Peyer's patch (tissue), 4 donors: ENCODE measurements around the gene CDC14B.

Experiments used
- POLR2A ChIP-seq, 2 donors: fragments of 450-650 bp; IDR thresholded peaks; one replicate each; pipeline ENCODE4 v1.5.1; 2017; ENCODE audit warnings: antibody characterized with exemption in 2 of 2, mild to moderate bottlenecking in 2 of 2, moderate library complexity in 2 of 2
- TF ChIP-seq, protein P1 (sequence below), 6 experiments: fragments of 450-650 bp in 4 of 6; fragments of 200-600 bp in 2 of 6; sonication (generic) in 1 of 6; IDR thresholded peaks; one replicate each; pipeline ENCODE4 v1.5.1; 2017 to 2019; ENCODE audit warnings: antibody characterized with exemption in 6 of 6, mild to moderate bottlenecking in 3 of 6, moderate library complexity in 1 of 6

DNA sequence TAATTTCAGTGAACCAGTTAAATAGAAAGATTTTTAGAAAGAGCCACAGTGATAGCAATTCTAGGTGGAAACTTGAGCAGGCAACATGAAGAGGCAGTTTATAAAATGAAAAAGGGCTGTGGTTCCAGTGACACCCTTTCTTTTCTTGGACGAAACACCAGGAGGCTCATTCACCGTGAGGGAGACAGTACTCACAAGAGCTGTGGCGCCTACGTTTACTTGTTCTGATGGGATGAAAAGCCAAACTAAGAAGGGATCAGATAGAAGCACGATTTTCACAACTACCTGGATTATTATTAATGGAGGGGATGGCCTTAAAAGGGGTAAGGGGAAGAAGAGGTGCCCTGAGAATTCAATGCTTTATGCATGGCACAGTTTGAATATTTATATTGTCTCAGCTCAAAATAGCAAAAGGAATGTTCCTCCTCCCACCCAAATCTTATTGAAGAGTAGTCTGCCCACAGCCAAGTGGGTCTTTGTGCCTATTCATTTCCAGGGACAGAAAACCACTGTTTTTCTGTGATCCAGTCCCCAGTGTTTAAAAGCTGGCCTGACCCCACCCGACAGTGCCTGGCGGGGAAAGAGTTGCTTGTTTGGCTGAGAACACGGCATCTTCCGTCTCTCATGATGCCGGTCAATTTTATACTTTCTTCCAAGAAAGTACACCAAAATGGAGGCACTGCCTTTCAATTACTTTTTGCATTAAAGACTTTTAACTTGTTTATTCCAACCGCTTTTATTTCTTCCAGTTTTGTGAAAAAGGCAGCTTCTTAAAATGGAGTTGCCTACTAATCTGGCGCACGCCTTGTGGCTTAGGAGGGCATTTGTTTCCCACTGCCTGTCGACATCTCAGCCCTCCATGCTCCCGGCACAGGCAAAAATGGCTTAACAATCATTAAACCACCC, 117.8 kb downstream of the CDC14B start:
- TF ChIP-seq, protein P1, sequence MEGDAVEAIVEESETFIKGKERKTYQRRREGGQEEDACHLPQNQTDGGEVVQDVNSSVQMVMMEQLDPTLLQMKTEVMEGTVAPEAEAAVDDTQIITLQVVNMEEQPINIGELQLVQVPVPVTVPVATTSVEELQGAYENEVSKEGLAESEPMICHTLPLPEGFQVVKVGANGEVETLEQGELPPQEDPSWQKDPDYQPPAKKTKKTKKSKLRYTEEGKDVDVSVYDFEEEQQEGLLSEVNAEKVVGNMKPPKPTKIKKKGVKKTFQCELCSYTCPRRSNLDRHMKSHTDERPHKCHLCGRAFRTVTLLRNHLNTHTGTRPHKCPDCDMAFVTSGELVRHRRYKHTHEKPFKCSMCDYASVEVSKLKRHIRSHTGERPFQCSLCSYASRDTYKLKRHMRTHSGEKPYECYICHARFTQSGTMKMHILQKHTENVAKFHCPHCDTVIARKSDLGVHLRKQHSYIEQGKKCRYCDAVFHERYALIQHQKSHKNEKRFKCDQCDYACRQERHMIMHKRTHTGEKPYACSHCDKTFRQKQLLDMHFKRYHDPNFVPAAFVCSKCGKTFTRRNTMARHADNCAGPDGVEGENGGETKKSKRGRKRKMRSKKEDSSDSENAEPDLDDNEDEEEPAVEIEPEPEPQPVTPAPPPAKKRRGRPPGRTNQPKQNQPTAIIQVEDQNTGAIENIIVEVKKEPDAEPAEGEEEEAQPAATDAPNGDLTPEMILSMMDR (IDR thresholded peaks at IDR 0.05) = no peak
- no peak for TF ChIP-seq POLR2A (IDR thresholded peaks at IDR 0.05)
